RWPE1 (cell line): ENCODE data around the gene ACTR3C.

Experiments used
- CTCF ChIA-PET: fragments of 350-600 bp; sonication (Branson Sonifier 250); formaldehyde crosslinking; extraction: SDS; loops from one replicate; lab custom pipeline; 2021; lab: Yijun Ruan, JAX
- POLR2A ChIA-PET: fragments of 400-600 bp; formaldehyde crosslinking; extraction: SDS; loops from one replicate; lab custom pipeline; 2020; ENCODE audit warnings: antibody characterized with exemption; ENCODE audit not compliant: low non-redundant PET; lab: Yijun Ruan, JAX
- DNase-seq: peaks from one replicate; pipeline ENCODE4 v3.0.0; 2012; ENCODE audit warnings: low spot score
- H3K27ac ChIP-seq: fragments of 450-650 bp; 2 replicates; pipeline ENCODE4 v1.5.1; 2017
- CTCF ChIP-seq: fragments of 450-650 bp; conservative IDR thresholded peaks from 2 replicates; pipeline ENCODE4 v1.5.1; 2017; ENCODE audit warnings: low read depth, mild to moderate bottlenecking

The ACTR3C gene

GRCh38 chr7:150342121-150342408 is 18.7 kb upstream of the ACTR3C start:
- ChIA-PET CTCF (no interaction called here), POLR2A (no interaction called here)
- no peak for DNase-seq
- no peak for TF ChIP-seq CTCF
- H3K27ac ChIP-seq = no peak overlapping the region

- DNase-seq = no peak
- POLR2A ChIA-PET = no interaction called here
- no peak for TF ChIP-seq CTCF
- no peak within 1 kb of the TSS for H3K27ac ChIP-seq
- CTCF ChIA-PET = no interaction called here
Measured at GRCh38 chr7:150341263-150342120, 18.1 kb upstream of the ACTR3C start, which contains the start of gene RARRES2. RARRES2 (minus strand) TSS chr7:150341629; CDS start chr7:150340609, 1,020 bp downstream.

GRCh38 chr7:150340875-150341262 is 17.5 kb upstream of the ACTR3C start:
- ChIA-PET POLR2A (no interaction called here), CTCF (no interaction called here)
- no peak for DNase-seq
- TF ChIP-seq CTCF = no peak
- H3K27ac ChIP-seq = no peak overlapping the region

- DNase-seq = no peak
- ChIA-PET CTCF (no interaction called here), POLR2A (no interaction called here)
- no peak for TF ChIP-seq CTCF
- no peak overlapping the region for H3K27ac ChIP-seq
Measured at GRCh38 chr7:150340024-150340749, 16.8 kb upstream of the ACTR3C start.

GRCh38 chr7:150339409-150339809 is 16.1 kb upstream of the ACTR3C start:
- ChIA-PET POLR2A (no interaction called here), CTCF (no interaction called here)
- H3K27ac ChIP-seq = no peak overlapping the region
- TF ChIP-seq CTCF = no peak
- no peak for DNase-seq

GRCh38 chr7:150338166-150338829 is 15.0 kb upstream of the ACTR3C start:
- CTCF ChIA-PET = interaction anchor here (0.6 kb wide), 1 partner anchor 580 kb away, joined by 3 read pairs; no protein-coding TSS in a partner anchor
- POLR2A ChIA-PET = no interaction called here
- no peak for DNase-seq
- H3K27ac ChIP-seq = no peak overlapping the region
- TF ChIP-seq CTCF = no peak
